OCI-LY7 (cell line): ENCODE measurements around the gene LRRC55.

Experiments used
- CTCF ChIP-seq: fragments of 200-600 bp; sonication (generic); conservative IDR thresholded peaks from 2 replicates; pipeline ENCODE4 v1.5.1; 2014; ENCODE audit warnings: mild to moderate bottlenecking, antibody characterized with exemption, low read length, moderate library complexity, mixed read lengths
- EZH2phosphoT487 ChIP-seq: fragments of 200-600 bp; sonication (generic); IDR thresholded peaks from 2 replicates; pipeline ENCODE4 v1.6.1; 2018; ENCODE audit warnings: low read depth, borderline replicate concordance, mild to moderate bottlenecking, mixed run types, antibody characterized with exemption, low read length, moderate library complexity, mixed read lengths

DNA sequence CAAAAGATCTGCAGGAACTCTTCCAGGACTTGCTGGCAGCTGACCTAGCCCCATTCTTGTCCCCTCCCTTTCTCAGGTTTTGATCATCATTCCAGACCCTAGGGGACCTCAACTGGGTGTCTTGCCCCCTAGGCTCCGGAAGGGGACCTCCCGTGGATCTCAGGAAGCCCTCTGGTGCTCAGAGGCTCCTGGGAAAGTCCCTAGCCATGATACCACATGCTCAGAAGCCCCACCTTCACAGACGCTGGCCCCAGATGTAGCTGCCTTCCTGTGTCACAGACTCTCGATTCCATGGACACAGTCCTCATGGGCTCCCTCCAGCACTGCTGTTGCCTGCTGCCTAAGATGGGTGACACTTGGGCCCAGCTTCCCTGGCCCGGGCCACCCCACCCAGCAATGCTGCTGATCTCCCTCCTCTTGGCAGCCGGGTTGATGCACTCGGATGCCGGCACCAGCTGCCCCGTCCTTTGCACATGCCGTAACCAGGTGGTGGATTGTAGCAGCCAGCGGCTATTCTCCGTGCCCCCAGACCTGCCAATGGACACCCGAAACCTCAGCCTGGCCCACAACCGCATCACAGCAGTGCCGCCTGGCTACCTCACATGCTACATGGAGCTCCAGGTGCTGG, at the start of gene LRRC55:
- TF ChIP-seq CTCF (no peak), EZH2phosphoT487 (no peak)
